ENCODE measurements around the gene TDRD1. TPM values are rescaled to one million over a fixed set of nuclear protein-coding genes. Genes with fewer than 3 reads are reported as not detected.

TDRD1 gene
- total and polyA plus RNA-seq, 5 donors, result 0.11 to 0.85 (median 0.74) TPM

- intact Hi-C loops (cut with DNase I), result no loop called here
- H3K4me1 ChIP-seq (ENCODE audit: control insufficient read depth, insufficient read depth, low read length), result no peaks in the 10 kb centered on the region
- 92% methylated on average over 5 of the region's 5 CpGs for WGBS
- no peak overlapping the region for H3K4me3 ChIP-seq (ENCODE audit: low read length)
- no peaks in the 10 kb centered on the region for H3K9me3 ChIP-seq (ENCODE audit: control insufficient read depth, low read length)
- H3K27me3 ChIP-seq (ENCODE audit: control insufficient read depth, insufficient read depth), result no peaks in the 10 kb centered on the region
- peak in 1 of 2 donors; percentile 25 for ATAC-seq
- no peak overlapping the region for H3K27ac ChIP-seq (ENCODE audit: low read length)
- no peak for DNase-seq
Measured at GRCh38 chr10:114252092-114252491, 72.9 kb downstream of the TDRD1 start.

GRCh38 chr10:114252883-114253282, 73.7 kb downstream of the TDRD1 start:
- DNase-seq, result no peak
- no peaks in the 10 kb centered on the region for H3K4me1 ChIP-seq (ENCODE audit: control insufficient read depth, insufficient read depth, low read length)
- intact Hi-C loops (cut with DNase I), result no loop called here
- no peaks in the 10 kb centered on the region for H3K27me3 ChIP-seq (ENCODE audit: control insufficient read depth, insufficient read depth)
- WGBS, result 72% methylated on average over 4 of the region's 7 CpGs
- H3K9me3 ChIP-seq (ENCODE audit: control insufficient read depth, low read length), result no peaks in the 10 kb centered on the region
- no peak overlapping the region for H3K27ac ChIP-seq (ENCODE audit: low read length)
- H3K4me3 ChIP-seq (ENCODE audit: low read length), result no peak overlapping the region
- no peak for ATAC-seq

- no peaks in the 10 kb centered on the region for H3K9me3 ChIP-seq (ENCODE audit: control insufficient read depth, low read length)
- no peak overlapping the region for H3K27ac ChIP-seq (ENCODE audit: low read length)
- ATAC-seq (no peak), DNase-seq (no peak)
- 88% methylated on average over 1 of the region's 1 CpG for WGBS
- intact Hi-C loops (cut with DNase I), result no loop called here
- H3K4me3 ChIP-seq (ENCODE audit: low read length), result no peak overlapping the region
- no peaks in the 10 kb centered on the region for H3K27me3 ChIP-seq (ENCODE audit: control insufficient read depth, insufficient read depth)
- H3K4me1 ChIP-seq (ENCODE audit: control insufficient read depth, insufficient read depth, low read length), result no peaks in the 10 kb centered on the region
Measured at GRCh38 chr10:114255227-114255626, 76.1 kb downstream of the TDRD1 start.

GRCh38 chr10:114256008-114256765, 77.0 kb downstream of the TDRD1 start:
- WGBS, result 90% methylated on average over 12 of the region's 12 CpGs
- Histone ChIP-seq H3K27me3 (ENCODE audit: control insufficient read depth, insufficient read depth) (no peaks in the 10 kb centered on the region), H3K4me1 (ENCODE audit: control insufficient read depth, insufficient read depth, low read length) (no peaks in the 10 kb centered on the region), H3K27ac (ENCODE audit: low read length) (no peak overlapping the region), H3K4me3 (ENCODE audit: low read length) (no peak overlapping the region), H3K9me3 (ENCODE audit: control insufficient read depth, low read length) (no peaks in the 10 kb centered on the region)
- ATAC-seq (no peak), DNase-seq (no peak)
- intact Hi-C loops (cut with DNase I), result no loop called here

- no peak overlapping the region for H3K27ac ChIP-seq (ENCODE audit: low read length)
- WGBS, result 68% methylated on average over 3 of the region's 3 CpGs
- no peak for DNase-seq
- no peaks in the 10 kb centered on the region for H3K4me1 ChIP-seq (ENCODE audit: control insufficient read depth, insufficient read depth, low read length)
- no peaks in the 10 kb centered on the region for H3K27me3 ChIP-seq (ENCODE audit: control insufficient read depth, insufficient read depth)
- no peaks in the 10 kb centered on the region for H3K9me3 ChIP-seq (ENCODE audit: control insufficient read depth, low read length)
- intact Hi-C loops (cut with DNase I), result no loop called here
- ATAC-seq, result no peak
- H3K4me3 ChIP-seq (ENCODE audit: low read length), result no peak overlapping the region
Measured at GRCh38 chr10:114256822-114257221, 77.7 kb downstream of the TDRD1 start.

- Histone ChIP-seq H3K4me3 (ENCODE audit: low read length) (no peak overlapping the region), H3K27me3 (ENCODE audit: control insufficient read depth, insufficient read depth) (no peaks in the 10 kb centered on the region), H3K4me1 (ENCODE audit: control insufficient read depth, insufficient read depth, low read length) (no peaks in the 10 kb centered on the region), H3K9me3 (ENCODE audit: control insufficient read depth, low read length) (no peaks in the 10 kb centered on the region), H3K27ac (ENCODE audit: low read length) (peak overlapping the region; percentile 48)
- DNase-seq, result peak in 1 of 3 donors; percentile 35
- peak; percentile 67 to 79 for ATAC-seq
- 36% methylated on average over 3 of the region's 3 CpGs for WGBS
- intact Hi-C loops (cut with DNase I), result no loop called here
Measured at GRCh38 chr10:114257498-114257897, 78.3 kb downstream of the TDRD1 start.

GRCh38 chr10:114258274-114258840, 79.2 kb downstream of the TDRD1 start:
- no peak for DNase-seq
- Histone ChIP-seq H3K9me3 (ENCODE audit: control insufficient read depth, low read length) (no peaks in the 10 kb centered on the region), H3K27me3 (ENCODE audit: control insufficient read depth, insufficient read depth) (no peaks in the 10 kb centered on the region), H3K4me3 (ENCODE audit: low read length) (no peak overlapping the region), H3K4me1 (ENCODE audit: control insufficient read depth, insufficient read depth, low read length) (no peaks in the 10 kb centered on the region), H3K27ac (ENCODE audit: low read length) (no peak overlapping the region)
- 72% methylated on average over 5 of the region's 5 CpGs for WGBS
- ATAC-seq, result no peak
- intact Hi-C loops (cut with DNase I), result no loop called here

GRCh38 chr10:114259824-114260223, 80.7 kb downstream of the TDRD1 start:
- 69% methylated on average over 10 of the region's 10 CpGs for WGBS

GRCh38 chr10:114260366-114260765, 81.2 kb downstream of the TDRD1 start:
- ATAC-seq, result no peak
- WGBS, result 90% methylated on average over 5 of the region's 5 CpGs

More at GRCh38 chr10:114259824-114260223, 80.7 kb downstream of the TDRD1 start:
- H3K4me3 ChIP-seq (ENCODE audit: low read length), result no peak overlapping the region
- H3K27me3 ChIP-seq (ENCODE audit: control insufficient read depth, insufficient read depth), result no peaks in the 10 kb centered on the region
- peak; percentile 72 to 78 for ATAC-seq
- H3K27ac ChIP-seq (ENCODE audit: low read length), result no peak overlapping the region
- intact Hi-C loops (cut with DNase I), result no loop called here
- no peaks in the 10 kb centered on the region for H3K4me1 ChIP-seq (ENCODE audit: control insufficient read depth, insufficient read depth, low read length)
- peak; percentile 77 to 85 (median 79) for DNase-seq
- no peaks in the 10 kb centered on the region for H3K9me3 ChIP-seq (ENCODE audit: control insufficient read depth, low read length)

GRCh38 chr10:114261076-114261475, 81.9 kb downstream of the TDRD1 start:
- WGBS, result 58% methylated on average over 2 of the region's 2 CpGs
- no peaks in the 10 kb centered on the region for H3K9me3 ChIP-seq (ENCODE audit: control insufficient read depth, low read length)
- H3K4me3 ChIP-seq (ENCODE audit: low read length), result no peak overlapping the region
- DNase-seq (no peak), ATAC-seq (no peak)
- intact Hi-C loops (cut with DNase I), result no loop called here
- H3K27ac ChIP-seq (ENCODE audit: low read length), result no peak overlapping the region
- no peaks in the 10 kb centered on the region for H3K4me1 ChIP-seq (ENCODE audit: control insufficient read depth, insufficient read depth, low read length)
- no peaks in the 10 kb centered on the region for H3K27me3 ChIP-seq (ENCODE audit: control insufficient read depth, insufficient read depth)

More at GRCh38 chr10:114260366-114260765, 81.2 kb downstream of the TDRD1 start:
- Histone ChIP-seq H3K9me3 (ENCODE audit: control insufficient read depth, low read length) (no peaks in the 10 kb centered on the region), H3K4me1 (ENCODE audit: control insufficient read depth, insufficient read depth, low read length) (no peaks in the 10 kb centered on the region), H3K27me3 (ENCODE audit: control insufficient read depth, insufficient read depth) (no peaks in the 10 kb centered on the region), H3K4me3 (ENCODE audit: low read length) (no peak overlapping the region), H3K27ac (ENCODE audit: low read length) (peak overlapping the region; percentile 0)
- no peak for DNase-seq
- intact Hi-C loops (cut with DNase I), result no loop called here

- no peak for DNase-seq
- H3K27me3 ChIP-seq (ENCODE audit: control insufficient read depth, insufficient read depth), result no peaks in the 10 kb centered on the region
- 82% methylated on average over 4 of the region's 4 CpGs for WGBS
- no peaks in the 10 kb centered on the region for H3K9me3 ChIP-seq (ENCODE audit: control insufficient read depth, low read length)
- no peaks in the 10 kb centered on the region for H3K4me1 ChIP-seq (ENCODE audit: control insufficient read depth, insufficient read depth, low read length)
- ATAC-seq, result no peak
- H3K27ac ChIP-seq (ENCODE audit: low read length), result no peak overlapping the region
- intact Hi-C loops (cut with DNase I), result no loop called here
- no peak overlapping the region for H3K4me3 ChIP-seq (ENCODE audit: low read length)
Measured at GRCh38 chr10:114262496-114262895, 83.3 kb downstream of the TDRD1 start.

Measured in right cardiac atrium (tissue), 5 donors.